H9 (cell line): Measurements from ENCODE around the gene VRK2. TPM values are rescaled to one million over a fixed set of nuclear protein-coding genes. Genes with fewer than 3 reads are reported as not detected.

Experiments
- DNase-seq: peaks from one replicate; pipeline ENCODE4 v3.0.0-alpha.2; 2017
- H2AFZ ChIP-seq: one replicate; pipeline ENCODE4 v1.6.1; 2013; ENCODE audit warnings: mild to moderate bottlenecking, low read length, control low read depth, moderate library complexity
- H2AK5ac ChIP-seq: 2 replicates; pipeline ENCODE4 v1.6.1; 2013; ENCODE audit warnings: low read length, control low read depth, mixed read lengths; ENCODE audit not compliant: insufficient read length
- H2BK120ac ChIP-seq: one replicate; pipeline ENCODE4 v1.6.1; 2013; ENCODE audit warnings: low read depth, mild to moderate bottlenecking, low read length, control low read depth, inconsistent platforms; ENCODE audit not compliant: poor library complexity, severe bottlenecking
- H2BK12ac ChIP-seq: 2 replicates; pipeline ENCODE4 v1.6.1; 2013; ENCODE audit warnings: low read length, control low read depth, mixed read lengths, low read depth; ENCODE audit not compliant: insufficient read length
- H2BK15ac ChIP-seq: 2 replicates; pipeline ENCODE4 v1.6.1; 2013; ENCODE audit warnings: low read depth, low read length, control low read depth
- H2BK20ac ChIP-seq: one replicate; pipeline ENCODE4 v1.6.1; 2013; ENCODE audit warnings: low read depth, mild to moderate bottlenecking, low read length, control low read depth, inconsistent platforms; ENCODE audit not compliant: poor library complexity, severe bottlenecking
- H2BK5ac ChIP-seq: 2 replicates; pipeline ENCODE4 v1.6.1; 2013; ENCODE audit warnings: low read length, control low read depth, mixed read lengths; ENCODE audit not compliant: insufficient read length
- H3K14ac ChIP-seq: 2 replicates; pipeline ENCODE4 v1.6.1; 2013; ENCODE audit warnings: low read length, control low read depth; ENCODE audit not compliant: insufficient read depth
- H3K18ac ChIP-seq: 2 replicates; pipeline ENCODE4 v1.6.1; 2013; ENCODE audit warnings: low read depth, mild to moderate bottlenecking, mixed read lengths, low read length, control low read depth; ENCODE audit not compliant: insufficient read length
- H3K23ac ChIP-seq: 2 replicates; pipeline ENCODE4 v1.6.1; 2013; ENCODE audit warnings: low read length, control low read depth, mixed read lengths, low read depth; ENCODE audit not compliant: insufficient read length
- H3K23me2 ChIP-seq: 2 replicates; pipeline ENCODE4 v1.6.1; 2013; ENCODE audit warnings: low read depth, mild to moderate bottlenecking, mixed read lengths, low read length, control low read depth; ENCODE audit not compliant: insufficient read length, poor library complexity, severe bottlenecking
- H3K27ac ChIP-seq: 2 replicates; pipeline ENCODE4 v1.5.1; 2013; ENCODE audit warnings: low read length, control low read depth, mixed read lengths, low read depth; ENCODE audit not compliant: insufficient read length
- H3K27me3 ChIP-seq: 2 replicates; pipeline ENCODE4 v1.6.1; 2013; ENCODE audit warnings: low read length, control low read depth, inconsistent platforms; ENCODE audit not compliant: insufficient read depth
- H3K4ac ChIP-seq: 2 replicates; pipeline ENCODE4 v1.6.1; 2013; ENCODE audit warnings: low read depth, mild to moderate bottlenecking, control low read depth, inconsistent platforms, low read length, moderate library complexity
- H3K4me1 ChIP-seq: 2 replicates; pipeline ENCODE4 v1.6.1; 2013; ENCODE audit warnings: low read length, control low read depth, inconsistent platforms; ENCODE audit not compliant: insufficient read depth
- H3K4me2 ChIP-seq: 2 replicates; pipeline ENCODE4 v1.6.1; 2013; ENCODE audit warnings: low read length, control low read depth, mixed read lengths; ENCODE audit not compliant: insufficient read length, insufficient read depth
- H3K56ac ChIP-seq: 2 replicates; pipeline ENCODE4 v1.6.1; 2013; ENCODE audit warnings: low read depth, mild to moderate bottlenecking, mixed read lengths, low read length, control low read depth; ENCODE audit not compliant: insufficient read length
- H3K79me1 ChIP-seq: 2 replicates; pipeline ENCODE4 v1.6.1; 2013; ENCODE audit warnings: low read depth, mild to moderate bottlenecking, moderate library complexity, low read length, control low read depth, inconsistent platforms; ENCODE audit not compliant: insufficient read depth, poor library complexity, severe bottlenecking
- H3K79me2 ChIP-seq: 2 replicates; pipeline ENCODE4 v1.6.1; 2013; ENCODE audit warnings: low read length, control low read depth, inconsistent platforms; ENCODE audit not compliant: insufficient read depth
- H3K9ac ChIP-seq: 2 replicates; pipeline ENCODE4 v1.6.1; 2013; ENCODE audit warnings: low read length, control low read depth, mixed read lengths; ENCODE audit not compliant: insufficient read length; ENCODE audit errors: extremely low read depth
- H3K9me3 ChIP-seq: one replicate; pipeline ENCODE4 v1.6.1; 2013; ENCODE audit warnings: low read depth, low read length, inconsistent platforms; ENCODE audit not compliant: control insufficient read depth
- H3T11ph ChIP-seq: one replicate; pipeline ENCODE4 v1.6.1; 2013; ENCODE audit warnings: mild to moderate bottlenecking, low read length, control low read depth, inconsistent platforms
- H4K20me1 ChIP-seq: one replicate; pipeline ENCODE4 v1.6.1; 2013; ENCODE audit not compliant: control insufficient read depth, insufficient read length, insufficient read depth
- H4K5ac ChIP-seq: 2 replicates; pipeline ENCODE4 v1.6.1; 2013; ENCODE audit warnings: low read depth, mild to moderate bottlenecking, mixed read lengths, low read length, control low read depth; ENCODE audit not compliant: insufficient read length
- H4K8ac ChIP-seq: replicated peaks from 2 replicates; pipeline ENCODE4 v1.6.1; 2013; ENCODE audit warnings: low read length, control low read depth, mixed read lengths, low read depth; ENCODE audit not compliant: insufficient read length
- H4K91ac ChIP-seq: 2 replicates; pipeline ENCODE4 v1.6.1; 2013; ENCODE audit warnings: low read depth, mild to moderate bottlenecking, moderate library complexity, mixed read lengths, low read length, control low read depth; ENCODE audit not compliant: insufficient read length
- H3K27ac Mint-ChIP-seq, 3 experiments: 2 replicates in 2 of 3; 3 replicates in 1 of 3; pipeline ENCODE4 v1.8.0; 2020 to 2021; ENCODE audit warnings: mixed read lengths in 3 of 3, mild to moderate bottlenecking in 1 of 3, moderate library complexity in 1 of 3
- H3K27me3 Mint-ChIP-seq: 2 replicates; pipeline ENCODE4 v1.8.0; 2021; ENCODE audit warnings: low read depth, mild to moderate bottlenecking, moderate library complexity, mixed read lengths
- H3K36me3 Mint-ChIP-seq, 3 experiments: 2 replicates in 2 of 3; 3 replicates in 1 of 3; pipeline ENCODE4 v1.8.0; 2020 to 2021; ENCODE audit warnings: low read depth in 3 of 3, mixed read lengths in 3 of 3; ENCODE audit not compliant: insufficient read depth in 1 of 3
- H3K4me1 Mint-ChIP-seq, 2 experiments: 2 replicates each; pipeline ENCODE4 v1.8.0; 2020; ENCODE audit warnings: mixed read lengths in 2 of 2
- H3K4me3 Mint-ChIP-seq, 2 experiments: 2 replicates in 1 of 2; 3 replicates in 1 of 2; pipeline ENCODE4 v1.8.0; 2020 to 2021; ENCODE audit warnings: mild to moderate bottlenecking in 2 of 2, mixed read lengths in 2 of 2, moderate library complexity in 1 of 2
- H3K9me3 Mint-ChIP-seq, 2 experiments: 2 replicates in 1 of 2; 3 replicates in 1 of 2; pipeline ENCODE4 v1.8.0; 2020; ENCODE audit warnings: mild to moderate bottlenecking in 2 of 2, mixed read lengths in 2 of 2, moderate library complexity in 1 of 2
- CTCF ChIP-seq: fragments of 200-600 bp; sonication (generic); conservative IDR thresholded peaks from 3 replicates; pipeline ENCODE4 v1.8.0; 2021; ENCODE audit warnings: antibody characterized with exemption, mild to moderate bottlenecking
- WGBS: extraction: QIAGEN DNeasy Blood & Tissue Kit; methylation state at CpG from one replicate; pipeline ENCODE4 v1.1.7; 2013; ENCODE audit warnings: missing lambda C conversion rate, low lambda C conversion rate, mixed read lengths; ENCODE audit not compliant: insufficient read length; ENCODE audit errors: extremely low coverage; 5-methylcytosine and 5-hydroxymethylcytosine counted together
- total RNA-seq: library from RNA; stranded (reverse); gene quantifications from 2 replicates; pipeline ENCODE4 v1.2.1, GENCODE V29; 2021

The VRK2 gene
- total RNA-seq, 1 experiment from 2014 or later, result 23.8 TPM

GRCh38 chr2:58006952-58007284 is 39.7 kb upstream of the VRK2 start:
- no peak for TF ChIP-seq CTCF
- no peak overlapping the region for H4K8ac ChIP-seq
- H3K4me2 ChIP-seq, result no peak overlapping the region
- H3K14ac ChIP-seq, result no peak overlapping the region
- WGBS, result no CpG with 5 or more reads among the region's 1 CpG
- H3K18ac ChIP-seq, result no peak overlapping the region
- H2BK5ac ChIP-seq, result no peak overlapping the region
- H2AFZ ChIP-seq, result no peak overlapping the region
- H2BK12ac ChIP-seq, result no peak overlapping the region
- H3K9ac ChIP-seq, result no peak overlapping the region
- Mint-ChIP-seq H3K4me3 (no peak overlapping the region), H3K9me3 (no peaks in the 10 kb centered on the region), H3K27me3 (no peaks in the 10 kb centered on the region), H3K4me1 (no peaks in the 10 kb centered on the region), H3K27ac (no peak overlapping the region), H3K36me3 (no peaks in the 10 kb centered on the region)
- H3K27ac ChIP-seq, result no peak overlapping the region
- no peaks in the 10 kb centered on the region for H3K79me1 ChIP-seq
- H3K23ac ChIP-seq, result no peak overlapping the region
- no peak overlapping the region for H2AK5ac ChIP-seq
- H2BK120ac ChIP-seq, result no peak overlapping the region
- H3K4ac ChIP-seq, result no peak overlapping the region
- H4K91ac ChIP-seq, result no peak overlapping the region
- no peaks in the 10 kb centered on the region for H3K23me2 ChIP-seq
- H3K9me3 ChIP-seq, result no peaks in the 10 kb centered on the region
- H3K27me3 ChIP-seq, result no peaks in the 10 kb centered on the region
- no peaks in the 10 kb centered on the region for H3K4me1 ChIP-seq
- no peak overlapping the region for H2BK15ac ChIP-seq
- no peak overlapping the region for H2BK20ac ChIP-seq
- H3K79me2 ChIP-seq, result no peaks in the 10 kb centered on the region
- no peaks in the 10 kb centered on the region for H4K20me1 ChIP-seq
- H4K5ac ChIP-seq, result no peak overlapping the region
- H3T11ph ChIP-seq, result no peak overlapping the region
- DNase-seq, result no peak
- no peak overlapping the region for H3K56ac ChIP-seq
